ENCODE measurements around the gene USP17L25.
"Not testable (repeated sequence)": the region's sequence is repeated elsewhere in the genome, so short reads cannot be mapped to it uniquely, and the experiment has no call there.

USP17L25 gene, protein sequence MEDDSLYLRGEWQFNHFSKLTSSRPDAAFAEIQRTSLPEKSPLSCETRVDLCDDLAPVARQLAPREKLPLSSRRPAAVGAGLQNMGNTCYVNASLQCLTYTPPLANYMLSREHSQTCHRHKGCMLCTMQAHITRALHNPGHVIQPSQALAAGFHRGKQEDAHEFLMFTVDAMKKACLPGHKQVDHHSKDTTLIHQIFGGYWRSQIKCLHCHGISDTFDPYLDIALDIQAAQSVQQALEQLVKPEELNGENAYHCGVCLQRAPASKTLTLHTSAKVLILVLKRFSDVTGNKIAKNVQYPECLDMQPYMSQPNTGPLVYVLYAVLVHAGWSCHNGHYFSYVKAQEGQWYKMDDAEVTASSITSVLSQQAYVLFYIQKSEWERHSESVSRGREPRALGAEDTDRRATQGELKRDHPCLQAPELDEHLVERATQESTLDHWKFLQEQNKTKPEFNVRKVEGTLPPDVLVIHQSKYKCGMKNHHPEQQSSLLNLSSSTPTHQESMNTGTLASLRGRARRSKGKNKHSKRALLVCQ

DNA sequence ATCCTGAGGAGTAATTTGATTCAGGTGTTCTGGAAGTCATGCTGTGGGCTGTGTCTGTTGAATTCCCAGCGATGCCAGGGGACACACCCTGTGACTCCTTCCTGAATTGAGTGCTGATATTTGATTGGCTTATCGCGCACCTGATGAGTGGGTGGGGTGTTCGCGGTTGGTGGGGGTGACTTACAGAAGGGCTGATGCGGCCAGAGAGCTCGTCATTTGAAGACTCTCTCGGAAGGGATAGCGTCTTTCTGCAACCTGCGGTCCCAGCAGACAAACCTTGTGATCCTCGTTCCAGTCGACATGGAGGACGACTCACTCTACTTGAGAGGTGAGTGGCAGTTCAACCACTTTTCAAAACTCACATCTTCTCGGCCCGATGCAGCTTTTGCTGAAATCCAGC is at the start of gene USP17L25:
USP17L25 (plus strand) TSS at position 301 of the 400 bp plus-strand sequence; CDS start at position 301, 0 bp downstream.
- DNase-seq: not testable (repeated sequence)

DNA sequence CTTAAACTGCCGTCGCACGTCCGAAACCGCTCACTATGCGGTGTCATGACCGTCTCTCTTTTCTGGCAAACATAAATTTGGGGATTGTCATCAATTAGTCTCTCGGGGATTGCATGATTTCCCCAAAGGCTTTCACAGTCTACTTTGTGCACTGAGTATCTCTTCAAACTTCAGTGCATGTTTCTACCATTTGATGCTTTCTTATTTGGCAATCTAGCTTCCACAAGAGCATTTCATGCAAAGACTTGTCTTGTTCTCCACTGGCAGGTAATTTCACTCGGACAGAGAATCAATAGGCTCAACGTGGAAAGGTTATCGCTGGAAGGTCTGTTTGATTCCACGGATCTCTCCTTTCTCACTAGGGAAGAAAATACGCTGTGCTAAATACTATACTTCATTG is 5.5 kb upstream of the USP17L25 start:
- DNase-seq: not testable (repeated sequence)

DNA sequence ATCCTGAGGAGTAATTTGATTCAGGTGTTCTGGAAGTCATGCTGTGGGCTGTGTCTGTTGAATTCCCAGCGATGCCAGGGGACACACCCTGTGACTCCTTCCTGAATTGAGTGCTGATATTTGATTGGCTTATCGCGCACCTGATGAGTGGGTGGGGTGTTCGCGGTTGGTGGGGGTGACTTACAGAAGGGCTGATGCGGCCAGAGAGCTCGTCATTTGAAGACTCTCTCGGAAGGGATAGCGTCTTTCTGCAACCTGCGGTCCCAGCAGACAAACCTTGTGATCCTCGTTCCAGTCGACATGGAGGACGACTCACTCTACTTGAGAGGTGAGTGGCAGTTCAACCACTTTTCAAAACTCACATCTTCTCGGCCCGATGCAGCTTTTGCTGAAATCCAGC is 4.8 kb upstream of the USP17L25 start, which contains the start of gene USP17L24:
USP17L24 (plus strand) TSS at position 301 of the 400 bp plus-strand sequence; CDS start at position 301, 0 bp downstream.
- not testable (repeated sequence) for DNase-seq

- not testable (repeated sequence) for DNase-seq
Measured at GRCh38 chr4:9334358-9334757, 4.6 kb downstream of the USP17L25 start, which contains the start of gene USP17L26. USP17L26 (plus strand) TSS chr4:9334658; CDS start chr4:9334658, 0 bp downstream.

GRCh38 chr4:9339103-9339502 is 9.4 kb downstream of the USP17L25 start, which contains the start of gene USP17L5:
USP17L5 (plus strand) TSS chr4:9339403; CDS start chr4:9339403, 0 bp downstream.
- not testable (repeated sequence) for DNase-seq

DNA sequence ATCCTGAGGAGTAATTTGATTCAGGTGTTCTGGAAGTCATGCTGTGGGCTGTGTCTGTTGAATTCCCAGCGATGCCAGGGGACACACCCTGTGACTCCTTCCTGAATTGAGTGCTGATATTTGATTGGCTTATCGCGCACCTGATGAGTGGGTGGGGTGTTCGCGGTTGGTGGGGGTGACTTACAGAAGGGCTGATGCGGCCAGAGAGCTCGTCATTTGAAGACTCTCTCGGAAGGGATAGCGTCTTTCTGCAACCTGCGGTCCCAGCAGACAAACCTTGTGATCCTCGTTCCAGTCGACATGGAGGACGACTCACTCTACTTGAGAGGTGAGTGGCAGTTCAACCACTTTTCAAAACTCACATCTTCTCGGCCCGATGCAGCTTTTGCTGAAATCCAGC is 14.1 kb downstream of the USP17L25 start, which contains the start of gene USP17L27:
USP17L27 (plus strand) TSS at position 301 of the 400 bp plus-strand sequence; CDS start at position 301, 0 bp downstream.
- not testable (repeated sequence) for DNase-seq

GRCh38 chr4:9348593-9348992 is 18.9 kb downstream of the USP17L25 start, which contains the start of gene USP17L28:
USP17L28 (plus strand) TSS chr4:9348893; CDS start chr4:9348893, 0 bp downstream.
- DNase-seq: not testable (repeated sequence)

GRCh38 chr4:9350866-9351265 is 21.2 kb downstream of the USP17L25 start:
- DNase-seq: not testable (repeated sequence)

DNA sequence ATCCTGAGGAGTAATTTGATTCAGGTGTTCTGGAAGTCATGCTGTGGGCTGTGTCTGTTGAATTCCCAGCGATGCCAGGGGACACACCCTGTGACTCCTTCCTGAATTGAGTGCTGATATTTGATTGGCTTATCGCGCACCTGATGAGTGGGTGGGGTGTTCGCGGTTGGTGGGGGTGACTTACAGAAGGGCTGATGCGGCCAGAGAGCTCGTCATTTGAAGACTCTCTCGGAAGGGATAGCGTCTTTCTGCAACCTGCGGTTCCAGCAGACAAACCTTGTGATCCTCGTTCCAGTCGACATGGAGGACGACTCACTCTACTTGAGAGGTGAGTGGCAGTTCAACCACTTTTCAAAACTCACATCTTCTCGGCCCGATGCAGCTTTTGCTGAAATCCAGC is 23.6 kb downstream of the USP17L25 start, which contains the start of gene USP17L29:
USP17L29 (plus strand) TSS at position 301 of the 400 bp plus-strand sequence; CDS start at position 301, 0 bp downstream.
- DNase-seq: not testable (repeated sequence)

- not testable (repeated sequence) for DNase-seq
Measured at GRCh38 chr4:9362829-9363228, 33.1 kb downstream of the USP17L25 start, which contains the start of gene USP17L30. USP17L30 (plus strand) TSS chr4:9363129; CDS start chr4:9363129, 0 bp downstream.

GRCh38 chr4:9379881-9380280 is 50.2 kb downstream of the USP17L25 start:
- DNase-seq: not testable (repeated sequence)

Measured in SIG-M5 (cell line).